ENCODE measurements around the gene DAB2IP.

Gene DAB2IP

GRCh38 chr9:121625590-121625989, 25.8 kb upstream of the DAB2IP start:
- no peak overlapping the region for H3K4me2 ChIP-seq (ENCODE audit: low read length)

GRCh38 chr9:121626012-121626411, 25.4 kb upstream of the DAB2IP start:
- Histone ChIP-seq H3K4me2 (ENCODE audit: low read length) (no peak overlapping the region), H3K9ac (ENCODE audit: low read length) (no peak overlapping the region), H3K79me2 (ENCODE audit: low read length) (no peaks in the 10 kb centered on the region), H3K36me3 (replicated peaks; ENCODE audit: low read depth, low read length) (no peaks in the 10 kb centered on the region), H4K20me1 (ENCODE audit: insufficient read depth, low read length) (no peaks in the 10 kb centered on the region), H3K4me3 (ENCODE audit: low read length) (no peak overlapping the region), H3K4me1 (ENCODE audit: low read length) (peaks cover 3% of the 10 kb centered on the region), H3K27ac (ENCODE audit: low read length) (no peak overlapping the region), H3K27me3 (ENCODE audit: low read depth, low read length) (no peaks in the 10 kb centered on the region), H3K9me3 (ENCODE audit: insufficient read depth, low read length) (no peaks in the 10 kb centered on the region), H2AFZ (ENCODE audit: low read depth, low read length) (no peak overlapping the region)
- TF ChIP-seq CTCF (IDR thresholded peaks at IDR 0.05; ENCODE audit: low read depth, low read length) (no peak), EZH2phosphoT487 (IDR thresholded peaks at IDR 0.05; ENCODE audit: low read depth) (no peak)

More at GRCh38 chr9:121625590-121625989, 25.8 kb upstream of the DAB2IP start:
- H3K9me3 ChIP-seq (ENCODE audit: insufficient read depth, low read length) = no peaks in the 10 kb centered on the region
- no peak overlapping the region for H3K4me3 ChIP-seq (ENCODE audit: low read length)
- H3K27me3 ChIP-seq (ENCODE audit: low read depth, low read length) = no peaks in the 10 kb centered on the region
- no peak overlapping the region for H3K9ac ChIP-seq (ENCODE audit: low read length)
- no peak overlapping the region for H3K27ac ChIP-seq (ENCODE audit: low read length)
- no peaks in the 10 kb centered on the region for H3K36me3 ChIP-seq (replicated peaks; ENCODE audit: low read depth, low read length)
- H3K79me2 ChIP-seq (ENCODE audit: low read length) = no peaks in the 10 kb centered on the region
- no peaks in the 10 kb centered on the region for H4K20me1 ChIP-seq (ENCODE audit: insufficient read depth, low read length)
- H2AFZ ChIP-seq (ENCODE audit: low read depth, low read length) = no peak overlapping the region
- H3K4me1 ChIP-seq (ENCODE audit: low read length) = peaks cover 7% of the 10 kb centered on the region
- TF ChIP-seq CTCF (IDR thresholded peaks at IDR 0.05; ENCODE audit: low read depth, low read length) = no peak
- TF ChIP-seq EZH2phosphoT487 (IDR thresholded peaks at IDR 0.05; ENCODE audit: low read depth) = no peak

GRCh38 chr9:121627427-121627826, 24.0 kb upstream of the DAB2IP start:
- Histone ChIP-seq H3K9ac (ENCODE audit: low read length) (no peak overlapping the region), H3K4me2 (ENCODE audit: low read length) (no peak overlapping the region), H3K36me3 (replicated peaks; ENCODE audit: low read depth, low read length) (no peaks in the 10 kb centered on the region), H3K27ac (ENCODE audit: low read length) (no peak overlapping the region), H4K20me1 (ENCODE audit: insufficient read depth, low read length) (no peaks in the 10 kb centered on the region), H3K9me3 (ENCODE audit: insufficient read depth, low read length) (no peaks in the 10 kb centered on the region), H3K4me3 (ENCODE audit: low read length) (no peak overlapping the region), H3K27me3 (ENCODE audit: low read depth, low read length) (no peaks in the 10 kb centered on the region), H3K79me2 (ENCODE audit: low read length) (no peaks in the 10 kb centered on the region), H3K4me1 (ENCODE audit: low read length) (no peaks in the 10 kb centered on the region), H2AFZ (ENCODE audit: low read depth, low read length) (no peak overlapping the region)
- TF ChIP-seq EZH2phosphoT487 (IDR thresholded peaks at IDR 0.05; ENCODE audit: low read depth) (no peak), CTCF (IDR thresholded peaks at IDR 0.05; ENCODE audit: low read depth, low read length) (no peak)

GRCh38 chr9:121628401-121628800, 23.0 kb upstream of the DAB2IP start:
- H3K4me2 ChIP-seq (ENCODE audit: low read length) = no peak overlapping the region
- H3K27ac ChIP-seq (ENCODE audit: low read length) = no peak overlapping the region
- H3K4me3 ChIP-seq (ENCODE audit: low read length) = no peak overlapping the region
- H3K79me2 ChIP-seq (ENCODE audit: low read length) = no peaks in the 10 kb centered on the region
- no peaks in the 10 kb centered on the region for H3K4me1 ChIP-seq (ENCODE audit: low read length)
- no peaks in the 10 kb centered on the region for H3K9me3 ChIP-seq (ENCODE audit: insufficient read depth, low read length)
- no peaks in the 10 kb centered on the region for H3K36me3 ChIP-seq (replicated peaks; ENCODE audit: low read depth, low read length)
- H3K27me3 ChIP-seq (ENCODE audit: low read depth, low read length) = no peaks in the 10 kb centered on the region
- H2AFZ ChIP-seq (ENCODE audit: low read depth, low read length) = no peak overlapping the region
- no peak overlapping the region for H3K9ac ChIP-seq (ENCODE audit: low read length)
- H4K20me1 ChIP-seq (ENCODE audit: insufficient read depth, low read length) = no peaks in the 10 kb centered on the region
- TF ChIP-seq EZH2phosphoT487 (IDR thresholded peaks at IDR 0.05; ENCODE audit: low read depth) = no peak
- no peak for TF ChIP-seq CTCF (IDR thresholded peaks at IDR 0.05; ENCODE audit: low read depth, low read length)

Measured in OCI-LY3 (cell line).